Right lobe of liver (tissue), 4 donors: ENCODE measurements around the gene PRDM16.
"Not testable (repeated sequence)": the region's sequence is repeated elsewhere in the genome, so short reads cannot be mapped to it uniquely, and the experiment has no call there.

Experiments
- POLR2A ChIP-seq: fragments of 450-650 bp; IDR thresholded peaks from one replicate; pipeline ENCODE4 v1.6.1; 2017; ENCODE audit warnings: antibody characterized with exemption, mild to moderate bottlenecking
- TF ChIP-seq, protein P1 (sequence below), 4 donors: fragments of 200-600 bp in 3 of 4; fragments of 450-650 bp in 1 of 4; IDR thresholded peaks; one replicate each; pipeline versions ENCODE4 v1.5.1 to v1.8.0; 2016 to 2022; ENCODE audit warnings: antibody characterized with exemption in 4 of 4, mild to moderate bottlenecking in 2 of 4
- donor health status: DM: no; HTN: no; CAD: no.
- donor health status: DM: no; HTN: no; CAD: no.
- donor health status: DM: no; HTN: yes; CAD: no.

DNA sequence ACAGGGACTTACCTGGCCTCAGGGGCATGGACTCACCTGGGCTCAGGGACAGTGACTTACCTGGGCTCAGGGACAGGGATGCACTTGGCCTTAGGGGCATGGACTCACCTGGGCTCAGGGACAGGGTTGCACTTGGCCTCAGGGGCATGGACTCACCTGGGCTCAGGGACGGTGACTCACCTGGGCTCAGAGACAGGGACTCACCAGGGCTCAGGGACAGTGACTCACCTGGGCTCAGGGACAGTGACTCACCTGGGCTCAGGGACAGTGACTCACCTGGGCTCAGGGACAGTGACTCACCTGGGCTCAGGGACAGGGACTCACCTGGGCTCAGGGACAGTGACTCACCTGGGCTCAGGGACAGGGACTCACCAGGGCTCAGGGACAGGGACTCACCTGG is 96.2 kb downstream of the PRDM16 start:
- TF ChIP-seq, protein P1, sequence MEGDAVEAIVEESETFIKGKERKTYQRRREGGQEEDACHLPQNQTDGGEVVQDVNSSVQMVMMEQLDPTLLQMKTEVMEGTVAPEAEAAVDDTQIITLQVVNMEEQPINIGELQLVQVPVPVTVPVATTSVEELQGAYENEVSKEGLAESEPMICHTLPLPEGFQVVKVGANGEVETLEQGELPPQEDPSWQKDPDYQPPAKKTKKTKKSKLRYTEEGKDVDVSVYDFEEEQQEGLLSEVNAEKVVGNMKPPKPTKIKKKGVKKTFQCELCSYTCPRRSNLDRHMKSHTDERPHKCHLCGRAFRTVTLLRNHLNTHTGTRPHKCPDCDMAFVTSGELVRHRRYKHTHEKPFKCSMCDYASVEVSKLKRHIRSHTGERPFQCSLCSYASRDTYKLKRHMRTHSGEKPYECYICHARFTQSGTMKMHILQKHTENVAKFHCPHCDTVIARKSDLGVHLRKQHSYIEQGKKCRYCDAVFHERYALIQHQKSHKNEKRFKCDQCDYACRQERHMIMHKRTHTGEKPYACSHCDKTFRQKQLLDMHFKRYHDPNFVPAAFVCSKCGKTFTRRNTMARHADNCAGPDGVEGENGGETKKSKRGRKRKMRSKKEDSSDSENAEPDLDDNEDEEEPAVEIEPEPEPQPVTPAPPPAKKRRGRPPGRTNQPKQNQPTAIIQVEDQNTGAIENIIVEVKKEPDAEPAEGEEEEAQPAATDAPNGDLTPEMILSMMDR (IDR thresholded peaks at IDR 0.05) = not testable (repeated sequence)
- TF ChIP-seq POLR2A = not testable (repeated sequence)
